Measurements from ENCODE around the gene RNF151.
A peak's percentile ranks its signal among the peaks of the same experiment; 100 is the strongest.

RNF151 gene

DNA sequence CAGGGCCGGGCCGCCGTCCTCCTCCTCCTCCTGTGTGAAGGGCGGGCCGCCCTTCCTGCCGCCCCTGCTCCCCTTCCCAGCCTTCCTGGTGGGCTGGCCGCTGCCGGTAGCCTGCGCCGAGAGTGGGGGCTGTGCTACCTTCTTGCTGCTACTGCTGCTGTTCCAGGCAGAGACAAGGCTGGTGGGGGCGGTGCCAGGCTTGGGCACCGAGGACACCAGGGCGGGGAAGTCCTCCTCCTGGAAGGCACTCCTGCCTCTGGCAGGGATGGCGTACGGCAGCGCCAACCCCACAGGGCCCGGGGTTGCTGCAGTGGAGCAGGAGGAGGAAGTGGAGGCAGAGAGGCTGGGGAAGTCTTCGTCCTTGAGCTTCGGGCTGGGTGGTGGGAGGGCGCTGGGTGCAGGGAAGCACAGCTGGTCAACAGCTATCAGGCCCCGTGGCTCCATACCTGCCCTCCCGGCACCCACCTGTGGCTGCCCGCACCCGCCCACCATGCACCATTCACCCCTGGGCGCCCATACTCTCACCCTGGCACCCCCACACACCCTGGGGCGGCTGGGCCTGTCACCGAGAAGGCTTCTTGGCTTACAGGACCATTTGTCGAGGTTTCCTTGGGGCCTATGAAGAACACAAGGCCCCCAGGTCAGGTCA lies 33.3 kb downstream of the RNF151 start:
- DNase-seq (ENCODE audit: low read depth) = no peak
- no peak for TF ChIP-seq CTCF (IDR thresholded peaks at IDR 0.05; ENCODE audit: control insufficient read depth, extremely low read depth, insufficient read depth)
- H3K4me3 ChIP-seq (ENCODE audit: low read depth, low read length) = no peak overlapping the region

- no peak for TF ChIP-seq CTCF (IDR thresholded peaks at IDR 0.05; ENCODE audit: control insufficient read depth, extremely low read depth, insufficient read depth)
- no peak overlapping the region for H3K4me3 ChIP-seq (ENCODE audit: low read depth, low read length)
- no peak for DNase-seq (ENCODE audit: low read depth)
Measured at GRCh38 chr16:2001035-2001434, 34.4 kb downstream of the RNF151 start.

DNA sequence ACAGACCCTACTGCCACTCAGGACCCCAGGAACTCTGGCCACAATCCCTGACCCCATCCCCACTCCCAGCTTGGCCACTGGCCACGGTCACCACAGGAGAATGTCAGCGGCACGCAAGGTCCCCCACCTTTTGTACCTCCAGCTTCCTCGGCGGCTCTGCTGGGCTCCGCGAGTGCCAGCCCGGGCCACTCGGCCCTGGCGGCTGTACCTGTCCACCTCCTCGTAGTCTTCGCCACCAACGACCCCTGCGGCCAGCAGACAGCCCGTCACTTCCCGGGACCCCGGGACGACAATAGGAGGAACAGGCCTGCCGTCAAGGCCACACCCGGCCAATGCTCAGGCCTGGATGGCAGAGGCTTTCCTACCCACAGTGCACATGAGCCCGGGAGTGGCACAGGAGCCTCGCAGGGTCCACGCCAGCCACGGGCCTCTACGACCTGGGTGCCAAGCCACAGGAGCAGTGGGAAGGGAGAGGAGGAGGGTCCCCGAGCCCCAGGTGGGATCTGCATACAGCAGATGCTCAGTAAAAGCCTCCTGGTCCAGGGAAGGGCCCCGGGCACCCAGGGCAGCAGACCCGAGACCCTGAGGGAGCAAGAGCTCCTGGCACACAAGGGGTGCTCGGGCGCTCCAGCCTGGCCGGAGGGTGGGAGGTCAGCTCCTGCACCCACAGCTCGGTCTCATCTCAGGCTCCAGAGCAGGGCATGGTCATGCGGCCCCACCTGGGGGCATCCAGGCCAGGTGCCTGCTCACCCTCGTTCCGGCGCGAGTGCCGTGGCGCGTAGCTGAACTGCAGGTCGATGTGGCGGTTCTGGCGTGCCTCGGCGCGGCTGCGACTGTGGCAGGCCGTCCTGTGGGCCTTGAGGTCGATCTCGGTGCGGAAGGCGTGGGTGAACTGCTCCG lies 35.0 kb downstream of the RNF151 start:
- no peak overlapping the region for H3K4me3 ChIP-seq (ENCODE audit: low read depth, low read length)
- TF ChIP-seq CTCF (IDR thresholded peaks at IDR 0.05; ENCODE audit: control insufficient read depth, extremely low read depth, insufficient read depth) = no peak
- DNase-seq (ENCODE audit: low read depth) = no peak

- no peak overlapping the region for H3K4me3 ChIP-seq (ENCODE audit: low read depth, low read length)
- no peak for DNase-seq (ENCODE audit: low read depth)
- no peak for TF ChIP-seq CTCF (IDR thresholded peaks at IDR 0.05; ENCODE audit: control insufficient read depth, extremely low read depth, insufficient read depth)
Measured at GRCh38 chr16:2002406-2003230, 36.0 kb downstream of the RNF151 start.

- H3K4me3 ChIP-seq (ENCODE audit: low read depth, low read length) = no peak overlapping the region
- TF ChIP-seq CTCF (IDR thresholded peaks at IDR 0.05; ENCODE audit: control insufficient read depth, extremely low read depth, insufficient read depth) = no peak
- no peak for DNase-seq (ENCODE audit: low read depth)
Measured at GRCh38 chr16:2003231-2003826, 36.7 kb downstream of the RNF151 start.

GRCh38 chr16:2003827-2004641 lies 37.4 kb downstream of the RNF151 start:
- peak; percentile 89 for TF ChIP-seq CTCF (IDR thresholded peaks at IDR 0.05; ENCODE audit: control insufficient read depth, extremely low read depth, insufficient read depth)
- peak overlapping the region; percentile 32 for H3K4me3 ChIP-seq (ENCODE audit: low read depth, low read length)

More at GRCh38 chr16:2003827-2004641, 37.4 kb downstream of the RNF151 start:
- no peak for DNase-seq (ENCODE audit: low read depth)

Measured in LNCaP clone FGC (cell line).